OCI-LY7 (cell line): ENCODE measurements around the gene C2CD4D. TPM values are rescaled to one million over a fixed set of nuclear protein-coding genes. Genes with fewer than 3 reads are reported as not detected.

Experiments used
- BruUV-seq: library from RNA; stranded (reverse); fragments of 400-500 nt; replicated peaks from 2 replicates; lab custom pipeline; 2021; lab: Mats Ljungman, UMichigan
- CTCF ChIA-PET: fragments of 300-600 bp; sonication (Branson Sonifier 250); formaldehyde crosslinking; loops from one replicate; lab custom pipeline; 2022; ENCODE audit warnings: antibody characterized with exemption; ENCODE audit not compliant: unreplicated experiment; lab: Charles Lee
- POLR2A ChIA-PET: fragments of 300-600 bp; sonication (Branson Sonifier 250); formaldehyde crosslinking; loops from one replicate; lab custom pipeline; 2022; ENCODE audit warnings: antibody characterized with exemption; lab: Charles Lee
- DNase-seq: peaks from one replicate; pipeline ENCODE4 v3.0.0-alpha.2; 2015; ENCODE audit warnings: low spot score
- H2AFZ ChIP-seq: fragments of 200-600 bp; sonication (generic), shearing (Covaris generic); 2 replicates; pipeline ENCODE4 v1.6.1; 2014; ENCODE audit warnings: mild to moderate bottlenecking, antibody characterized with exemption, low read length, moderate library complexity
- H3K27ac ChIP-seq: fragments of 200-600 bp; sonication (generic); 2 replicates; pipeline ENCODE4 v1.5.1; 2014; ENCODE audit warnings: mixed run types, low read depth, mild to moderate bottlenecking, moderate library complexity, low read length, inconsistent platforms; ENCODE audit not compliant: poor library complexity, severe bottlenecking
- H3K36me3 ChIP-seq: fragments of 200-600 bp; sonication (generic); 2 replicates; pipeline ENCODE4 v1.6.1; 2014; ENCODE audit warnings: mild to moderate bottlenecking, antibody characterized with exemption, low read length, moderate library complexity, mixed read lengths; ENCODE audit not compliant: insufficient read depth
- H3K4me1 ChIP-seq: fragments of 200-600 bp; sonication (generic); 2 replicates; pipeline ENCODE4 v1.5.1; 2014; ENCODE audit warnings: mild to moderate bottlenecking, low read length; ENCODE audit not compliant: insufficient read depth, poor library complexity, severe bottlenecking
- H3K4me2 ChIP-seq: fragments of 200-600 bp; sonication (generic); 2 replicates; pipeline ENCODE4 v1.6.1; 2014; ENCODE audit warnings: mild to moderate bottlenecking, low read length
- H3K4me3 ChIP-seq: fragments of 200-600 bp; sonication (generic); 2 replicates; pipeline ENCODE4 v1.5.1; 2014; ENCODE audit warnings: mild to moderate bottlenecking, low read depth, low read length; ENCODE audit not compliant: poor library complexity, severe bottlenecking
- H3K79me2 ChIP-seq: fragments of 200-600 bp; sonication (generic); 2 replicates; pipeline ENCODE4 v1.6.1; 2016; ENCODE audit warnings: low read depth, mild to moderate bottlenecking, low read length, moderate library complexity, mixed read lengths; ENCODE audit not compliant: insufficient read depth
- H3K9me2 ChIP-seq: fragments of 200-600 bp; sonication (generic); 2 replicates; pipeline ENCODE4 v1.6.1; 2016; ENCODE audit warnings: mild to moderate bottlenecking, low read length, mixed read lengths; ENCODE audit not compliant: insufficient read depth
- H3K9me3 ChIP-seq: fragments of 200-600 bp; sonication (generic); 2 replicates; pipeline ENCODE4 v1.6.1; 2014; ENCODE audit warnings: mild to moderate bottlenecking, mixed run types, low read length, mixed read lengths
- H4K20me1 ChIP-seq: fragments of 200-600 bp; sonication (generic); 2 replicates; pipeline ENCODE4 v1.6.1; 2014; ENCODE audit warnings: mild to moderate bottlenecking, antibody characterized with exemption, low read length, moderate library complexity, mixed read lengths; ENCODE audit not compliant: insufficient read depth
- EZH2phosphoT487 ChIP-seq: fragments of 200-600 bp; sonication (generic); IDR thresholded peaks from 2 replicates; pipeline ENCODE4 v1.6.1; 2018; ENCODE audit warnings: low read depth, borderline replicate concordance, mild to moderate bottlenecking, mixed run types, antibody characterized with exemption, low read length, moderate library complexity, mixed read lengths
- intact Hi-C: fragments of 100-400 bp; cut with micrococcal nuclease; formaldehyde crosslinking; loops from one replicate; pipeline ENCODE4 v1.10.0; 2022; ENCODE audit not compliant: unreplicated experiment
- total RNA-seq, 2 experiments: library from RNA; depleted of rRNA in 1 of 2; stranded (reverse); fragments of >200 nt in 1 of 2; shearing (Covaris generic) in 1 of 2; gene quantifications; 2 replicates each; pipeline ENCODE4 v1.2.3, GENCODE V29; 2014 to 2022
- TF ChIP-seq, protein P1 (sequence below): fragments of 200-600 bp; sonication (generic); conservative IDR thresholded peaks from 2 replicates; pipeline ENCODE4 v1.5.1; 2014; ENCODE audit warnings: mild to moderate bottlenecking, antibody characterized with exemption, low read length, moderate library complexity, mixed read lengths

The C2CD4D gene
- total RNA-seq, 2 experiments from 2014 or later = not detected

DNA sequence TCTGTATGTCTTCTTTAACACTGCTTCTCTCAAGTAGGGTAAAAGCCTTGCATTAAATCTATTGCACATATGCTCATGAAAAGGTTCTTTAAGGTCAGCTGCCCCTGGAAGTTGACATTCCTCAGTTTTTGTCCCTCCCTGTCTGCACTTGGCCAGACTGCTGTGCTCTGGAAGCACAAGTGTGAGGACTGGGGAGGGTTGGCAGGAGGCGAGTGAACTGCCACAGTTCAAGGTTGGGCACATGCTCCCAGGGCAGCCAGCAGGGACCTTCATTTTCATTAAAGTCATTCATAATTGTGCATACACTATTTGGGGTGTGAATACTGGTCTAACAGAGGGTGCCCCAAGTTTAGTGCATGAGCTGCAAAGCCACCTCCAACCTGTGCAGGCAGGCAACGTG, 24.8 kb upstream of the C2CD4D start:
- TF ChIP-seq, protein P1, sequence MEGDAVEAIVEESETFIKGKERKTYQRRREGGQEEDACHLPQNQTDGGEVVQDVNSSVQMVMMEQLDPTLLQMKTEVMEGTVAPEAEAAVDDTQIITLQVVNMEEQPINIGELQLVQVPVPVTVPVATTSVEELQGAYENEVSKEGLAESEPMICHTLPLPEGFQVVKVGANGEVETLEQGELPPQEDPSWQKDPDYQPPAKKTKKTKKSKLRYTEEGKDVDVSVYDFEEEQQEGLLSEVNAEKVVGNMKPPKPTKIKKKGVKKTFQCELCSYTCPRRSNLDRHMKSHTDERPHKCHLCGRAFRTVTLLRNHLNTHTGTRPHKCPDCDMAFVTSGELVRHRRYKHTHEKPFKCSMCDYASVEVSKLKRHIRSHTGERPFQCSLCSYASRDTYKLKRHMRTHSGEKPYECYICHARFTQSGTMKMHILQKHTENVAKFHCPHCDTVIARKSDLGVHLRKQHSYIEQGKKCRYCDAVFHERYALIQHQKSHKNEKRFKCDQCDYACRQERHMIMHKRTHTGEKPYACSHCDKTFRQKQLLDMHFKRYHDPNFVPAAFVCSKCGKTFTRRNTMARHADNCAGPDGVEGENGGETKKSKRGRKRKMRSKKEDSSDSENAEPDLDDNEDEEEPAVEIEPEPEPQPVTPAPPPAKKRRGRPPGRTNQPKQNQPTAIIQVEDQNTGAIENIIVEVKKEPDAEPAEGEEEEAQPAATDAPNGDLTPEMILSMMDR = no peak
- TF ChIP-seq EZH2phosphoT487 = no peak
- no peak overlapping the region for H3K4me3 ChIP-seq
- intact Hi-C loops = no loop called here
- no peak overlapping the region for H3K27ac ChIP-seq
- BruUV-seq = no TSS peak
- CTCF ChIA-PET = no interaction called here
- no peaks in the 10 kb centered on the region for H4K20me1 ChIP-seq
- no peaks in the 10 kb centered on the region for H3K9me2 ChIP-seq
- DNase-seq = no peak
- POLR2A ChIA-PET = no interaction called here
- no peaks in the 10 kb centered on the region for H3K9me3 ChIP-seq
- H2AFZ ChIP-seq = no peak overlapping the region
- H3K4me2 ChIP-seq = no peak overlapping the region
- no peaks in the 10 kb centered on the region for H3K79me2 ChIP-seq
- H3K36me3 ChIP-seq = no peaks in the 10 kb centered on the region
- peaks cover 8% of the 10 kb centered on the region for H3K4me1 ChIP-seq

DNA sequence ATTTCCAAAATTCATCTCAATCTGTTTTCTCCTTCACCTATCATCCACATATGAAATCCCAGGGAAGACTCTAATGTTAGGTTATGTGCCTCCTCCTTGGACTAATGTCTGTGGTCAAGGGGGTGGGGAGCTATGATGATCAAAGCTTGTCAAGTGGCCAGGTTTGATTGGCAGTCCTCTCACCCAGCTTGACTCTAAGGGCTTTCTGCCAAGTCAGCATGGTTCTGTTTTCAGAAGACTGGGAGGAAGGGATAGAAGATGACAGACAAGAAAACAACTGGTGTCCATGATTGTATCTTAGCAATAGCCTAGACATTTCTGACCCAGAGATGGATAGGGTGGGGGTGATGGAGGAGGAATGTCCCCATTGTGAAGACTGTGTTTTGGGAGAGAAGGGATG, 23.0 kb upstream of the C2CD4D start:
- Histone ChIP-seq H3K9me3 (no peaks in the 10 kb centered on the region), H3K4me1 (peaks cover 8% of the 10 kb centered on the region), H3K9me2 (no peaks in the 10 kb centered on the region), H3K36me3 (no peaks in the 10 kb centered on the region), H4K20me1 (no peaks in the 10 kb centered on the region), H3K27ac (no peak overlapping the region), H3K4me3 (no peak overlapping the region), H3K79me2 (no peaks in the 10 kb centered on the region), H3K4me2 (no peak overlapping the region), H2AFZ (no peak overlapping the region)
- TF ChIP-seq EZH2phosphoT487 = no peak
- TF ChIP-seq, protein P1 = no peak
- ChIA-PET CTCF (no interaction called here), POLR2A (no interaction called here)
- intact Hi-C loops = no loop called here
- no TSS peak for BruUV-seq
- DNase-seq = no peak

DNA sequence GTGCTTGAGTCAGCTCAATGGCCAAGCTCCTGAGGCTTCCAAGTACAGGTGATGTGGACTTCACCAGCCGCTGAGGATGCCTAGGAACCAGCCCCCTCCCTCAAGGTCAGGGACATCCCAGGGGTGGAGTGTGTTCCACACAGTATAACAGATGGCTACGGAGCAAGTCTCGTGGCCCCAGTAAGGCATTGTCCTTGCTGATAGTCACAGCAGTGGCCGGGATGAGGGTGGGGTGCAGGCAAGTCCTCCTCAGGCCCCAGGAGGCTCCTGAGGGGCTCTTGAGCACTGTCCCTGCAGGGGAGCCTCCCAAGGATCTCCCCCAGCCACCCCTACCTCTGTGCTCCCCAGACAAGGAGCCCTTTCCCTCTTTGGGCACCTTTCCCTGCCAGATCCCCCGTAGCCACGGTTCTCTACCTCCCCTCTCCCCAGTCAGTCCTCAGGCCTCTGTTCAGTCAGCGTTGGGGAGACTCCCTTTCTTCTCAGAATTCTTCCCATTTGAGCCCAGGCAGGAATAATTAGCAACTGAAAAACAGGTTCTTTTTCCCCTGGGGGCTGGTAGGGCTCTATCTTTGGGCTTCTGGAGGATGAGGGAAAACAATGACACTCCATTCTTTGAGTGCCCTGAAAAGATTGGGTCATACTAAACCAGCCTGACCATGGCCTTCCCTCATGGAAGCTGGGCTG, 21.0 kb upstream of the C2CD4D start:
- no peaks in the 10 kb centered on the region for H4K20me1 ChIP-seq
- H2AFZ ChIP-seq = no peak overlapping the region
- H3K36me3 ChIP-seq = no peaks in the 10 kb centered on the region
- no peak overlapping the region for H3K4me3 ChIP-seq
- POLR2A ChIA-PET = no interaction called here
- H3K4me2 ChIP-seq = no peak overlapping the region
- TF ChIP-seq, protein P1 = no peak
- no peak for TF ChIP-seq EZH2phosphoT487
- no peak overlapping the region for H3K27ac ChIP-seq
- intact Hi-C loops = no loop called here
- no peak for DNase-seq
- H3K79me2 ChIP-seq = no peaks in the 10 kb centered on the region
- peaks cover 8% of the 10 kb centered on the region for H3K4me1 ChIP-seq
- no TSS peak for BruUV-seq
- no peaks in the 10 kb centered on the region for H3K9me3 ChIP-seq
- CTCF ChIA-PET = no interaction called here
- H3K9me2 ChIP-seq = no peaks in the 10 kb centered on the region
